GM19035 (cell line): ENCODE data around the gene ANKRD40.
"Not testable (repeated sequence)": the region's sequence is repeated elsewhere in the genome, so short reads cannot be mapped to it uniquely, and the experiment has no call there.

ENCODE experiments used
- ATAC-seq: cut with Tn5 transposase; IDR thresholded peaks from one replicate; pipeline ENCODE4 v1.9.1; 2021; ENCODE audit not compliant: unreplicated experiment

Gene ANKRD40

DNA sequence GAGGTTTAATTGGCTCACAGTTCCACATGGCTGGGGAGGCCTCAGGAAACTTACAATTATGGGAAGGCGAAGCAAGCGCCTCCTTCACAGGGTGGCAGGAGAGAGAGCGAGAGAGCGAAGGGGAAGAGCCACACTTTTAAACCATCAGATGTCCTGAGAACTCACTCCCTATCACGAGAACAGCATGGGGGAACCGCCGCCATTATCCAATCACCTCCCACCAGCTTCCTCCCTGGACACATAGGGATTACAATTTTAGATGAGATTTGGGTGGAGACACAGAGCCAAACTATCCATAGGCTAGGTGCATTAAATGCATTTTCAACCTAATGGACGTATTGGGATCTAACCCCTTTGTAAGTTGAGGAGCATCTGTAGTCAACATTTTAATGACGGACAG lies 4.9 kb upstream of the ANKRD40 start:
- no peak for ATAC-seq

GRCh38 chr17:50710650-50711049 lies 2.9 kb upstream of the ANKRD40 start:
- ATAC-seq: no peak

DNA sequence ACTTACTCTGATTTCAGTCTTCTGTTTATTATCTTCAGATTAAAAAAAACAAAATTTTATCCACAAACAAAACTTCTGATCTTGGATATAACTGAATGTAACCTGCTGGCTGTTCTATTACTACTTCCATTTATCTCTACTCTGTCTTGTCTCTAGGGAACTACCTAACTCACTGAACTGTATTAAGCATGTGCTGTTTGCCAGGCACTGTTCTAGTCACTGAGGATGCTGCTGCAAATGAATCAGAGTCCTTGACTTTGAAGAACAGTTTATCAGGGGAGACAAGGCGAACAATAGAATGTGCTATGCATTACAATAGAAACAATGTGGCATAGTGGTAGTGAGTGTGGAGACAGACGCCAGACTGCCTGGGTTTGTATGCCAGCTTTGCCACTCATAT lies 2.3 kb upstream of the ANKRD40 start:
- no peak for ATAC-seq

DNA sequence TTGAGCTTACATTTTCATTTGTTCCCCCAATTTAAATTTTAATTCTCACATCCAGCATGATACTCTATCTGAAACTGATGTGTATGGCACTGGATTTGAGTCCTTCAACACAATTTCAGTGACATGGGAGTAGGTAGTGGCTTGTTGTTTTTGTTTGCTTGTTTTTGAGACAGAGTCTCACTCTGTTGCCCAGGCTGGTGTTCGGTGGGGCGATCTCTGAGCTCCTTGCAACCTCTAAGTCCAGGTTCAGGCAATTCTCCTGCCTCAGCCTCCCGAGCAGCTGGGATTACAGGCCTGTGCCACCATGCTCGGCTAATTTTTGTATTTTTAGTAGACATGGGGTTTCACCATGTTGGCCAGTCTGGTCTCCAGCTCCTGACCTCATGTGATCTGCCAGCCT lies 1.3 kb upstream of the ANKRD40 start:
- not testable (repeated sequence) for ATAC-seq

GRCh38 chr17:50708050-50709000 lies 611 bp upstream of the ANKRD40 start:
- ATAC-seq: no peak

GRCh38 chr17:50703162-50703561 lies 4.6 kb downstream of the ANKRD40 start:
- no peak for ATAC-seq

DNA sequence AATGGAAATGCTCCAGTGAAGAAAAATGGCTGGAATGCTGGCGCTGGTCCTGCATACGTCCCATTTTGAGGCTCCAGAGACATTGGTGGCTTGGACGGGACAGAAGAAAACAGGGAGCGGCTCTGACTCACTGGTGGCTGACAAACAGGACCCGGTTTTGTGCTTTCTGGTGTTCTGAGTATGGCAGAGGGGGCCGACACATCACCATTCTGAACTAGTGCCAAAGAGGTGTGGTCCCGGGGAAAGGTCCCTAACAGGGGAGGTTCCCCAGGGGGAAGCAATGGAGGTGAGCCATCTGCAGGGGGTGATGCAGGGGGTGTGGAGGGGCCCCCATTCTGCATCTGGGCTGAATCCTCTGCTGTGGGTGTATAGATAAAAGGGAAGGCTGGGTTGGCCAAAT lies 8.3 kb downstream of the ANKRD40 start:
- no peak for ATAC-seq

- ATAC-seq: no peak
These were observed 9.9 kb downstream of the ANKRD40 start for GRCh38 chr17:50697663-50698272.

GRCh38 chr17:50697062-50697461 lies 10.7 kb downstream of the ANKRD40 start:
- no peak for ATAC-seq

DNA sequence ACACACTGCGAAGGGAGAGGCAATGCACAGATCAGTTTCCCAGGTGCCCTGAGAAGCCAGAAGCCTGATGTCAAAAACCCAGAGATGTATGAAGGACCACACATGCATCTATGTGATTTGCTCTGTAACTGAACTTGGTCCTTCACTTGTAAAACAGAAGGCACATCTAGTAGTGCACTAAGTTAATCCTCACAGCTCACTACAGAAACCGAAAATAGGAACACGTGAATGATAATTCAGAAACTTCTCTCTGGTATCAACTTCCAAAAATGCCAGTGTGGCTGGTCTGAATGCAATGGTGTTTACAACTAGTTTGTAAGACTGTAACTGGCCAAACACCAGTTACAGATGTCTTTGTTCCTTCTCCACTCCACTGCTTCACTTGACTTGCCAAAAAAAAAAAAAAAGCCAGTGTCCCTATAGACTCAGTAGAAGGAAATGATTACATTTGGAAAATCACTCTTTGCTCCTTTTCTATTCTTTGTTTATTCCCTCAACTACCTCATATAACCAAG lies 11.3 kb downstream of the ANKRD40 start:
- ATAC-seq: no peak

GRCh38 chr17:50693036-50693682 lies 14.6 kb downstream of the ANKRD40 start:
- ATAC-seq: no peak

DNA sequence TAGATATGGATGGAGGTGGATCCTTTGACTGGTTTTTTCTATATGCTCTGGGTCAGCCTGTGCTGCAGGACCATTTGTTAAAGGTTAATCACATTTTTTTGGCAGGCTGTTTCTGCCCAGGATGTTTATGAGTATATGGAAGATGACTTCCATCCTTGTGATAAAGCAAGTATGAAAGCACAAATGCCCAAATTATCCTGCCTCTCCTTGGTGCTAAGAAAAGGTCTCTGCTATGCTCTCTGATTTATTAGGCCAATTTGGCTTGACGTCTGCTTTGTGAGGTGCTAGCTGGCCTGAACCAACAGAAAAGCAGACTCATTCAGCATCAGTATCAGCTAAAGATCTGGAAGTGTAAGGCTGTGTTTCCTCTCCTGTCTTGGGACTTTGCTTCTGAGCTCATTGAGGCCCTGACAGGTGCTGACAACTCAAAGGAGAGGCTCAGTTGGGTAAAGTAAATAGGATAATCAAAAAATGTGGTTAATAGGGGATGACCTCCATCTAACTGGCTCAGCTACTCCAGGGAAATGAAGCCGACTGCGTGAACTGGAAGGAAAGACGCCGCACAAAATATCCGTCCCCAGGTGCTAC lies 15.2 kb downstream of the ANKRD40 start:
- ATAC-seq: no peak

- no peak for ATAC-seq
These were observed 15.9 kb downstream of the ANKRD40 start for GRCh38 chr17:50691550-50692447.

DNA sequence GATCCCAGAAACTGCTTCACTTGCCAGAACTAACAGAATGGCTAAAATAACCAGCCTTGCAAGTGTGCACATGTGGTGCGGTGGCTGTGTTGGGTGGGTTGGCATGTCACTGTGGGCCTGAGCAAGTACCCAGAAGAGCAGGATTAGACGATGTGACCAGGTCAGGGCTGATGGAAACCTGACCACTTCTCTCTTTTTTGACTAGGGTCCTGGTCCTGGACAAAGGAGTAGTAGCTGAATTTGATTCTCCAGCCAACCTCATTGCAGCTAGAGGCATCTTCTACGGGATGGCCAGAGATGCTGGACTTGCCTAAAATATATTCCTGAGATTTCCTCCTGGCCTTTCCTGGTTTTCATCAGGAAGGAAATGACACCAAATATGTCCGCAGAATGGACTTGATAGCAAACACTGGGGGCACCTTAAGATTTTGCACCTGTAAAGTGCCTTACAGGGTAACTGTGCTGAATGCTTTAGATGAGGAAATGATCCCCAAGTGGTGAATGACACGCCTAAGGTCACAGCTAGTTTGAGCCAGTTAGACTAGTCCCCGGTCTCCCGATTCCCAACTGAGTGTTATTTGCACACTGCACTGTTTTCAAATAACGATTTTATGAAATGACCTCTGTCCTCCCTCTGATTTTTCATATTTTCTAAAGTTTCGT lies 16.7 kb downstream of the ANKRD40 start:
- no peak for ATAC-seq

DNA sequence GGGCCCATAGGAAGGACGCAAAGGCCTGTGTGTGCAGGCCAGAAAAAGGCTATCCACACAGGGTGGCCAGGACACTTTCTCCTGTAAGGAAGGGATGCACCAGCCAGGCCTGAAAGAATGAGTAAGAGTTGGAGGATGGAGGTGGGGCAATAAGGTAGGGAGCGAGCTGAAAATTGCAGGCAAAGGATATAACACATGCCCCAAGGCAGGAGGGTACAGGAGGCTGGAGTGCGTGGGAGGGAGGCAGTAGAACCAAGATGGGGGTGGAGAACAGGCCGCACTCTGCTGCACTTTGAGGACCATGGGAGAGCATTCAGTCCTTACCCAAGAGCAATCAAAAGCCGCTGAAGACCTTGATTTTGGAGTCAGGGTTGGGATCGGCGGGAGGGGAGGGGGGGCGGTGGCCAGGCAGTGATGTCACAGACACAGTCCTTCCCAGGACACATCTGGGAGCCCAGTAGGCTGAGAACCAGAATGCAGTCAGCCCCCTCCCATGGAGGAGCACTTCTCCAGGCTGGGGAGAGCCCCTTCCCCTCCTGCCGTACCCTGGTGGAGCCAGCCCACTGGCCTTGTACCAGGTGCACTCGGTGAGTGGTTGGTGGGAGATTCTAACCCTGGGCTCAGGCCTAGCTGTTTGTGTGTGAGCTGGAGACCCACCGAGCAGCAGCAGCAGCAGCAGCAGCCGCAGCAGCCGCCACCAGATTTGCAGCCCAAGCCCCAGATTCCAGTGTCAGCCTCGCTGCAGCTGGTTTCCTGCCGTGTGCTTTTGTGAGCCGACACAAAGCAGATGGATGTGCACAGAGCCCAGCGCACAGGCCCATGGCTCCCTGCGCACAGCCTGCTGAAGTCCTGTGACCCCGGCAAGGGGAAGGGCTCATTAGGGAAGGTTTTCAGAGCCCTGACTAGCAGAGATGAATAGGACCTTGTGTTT lies 17.5 kb downstream of the ANKRD40 start:
- ATAC-seq: no peak

DNA sequence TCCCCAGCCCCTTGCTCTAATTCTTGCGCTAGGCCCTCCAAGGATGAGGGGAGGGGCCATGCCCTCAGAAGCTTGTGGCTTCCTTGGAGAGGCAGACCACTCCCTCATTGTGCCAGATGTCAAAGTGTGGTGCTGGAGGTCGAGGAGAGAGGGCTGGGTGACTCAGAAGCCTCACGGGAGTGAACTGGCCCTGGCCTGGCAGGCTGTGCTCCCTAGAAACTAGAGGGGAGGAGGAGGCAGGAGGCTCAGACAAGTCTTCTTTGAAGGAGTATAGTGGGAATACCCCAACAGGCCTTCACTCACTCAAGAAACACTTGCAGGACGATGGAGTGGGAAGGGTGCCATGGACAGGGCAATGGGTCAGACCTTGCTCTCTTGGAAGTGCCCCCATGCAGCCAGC lies 18.5 kb downstream of the ANKRD40 start:
- ATAC-seq: no peak

GRCh38 chr17:50688245-50688644 lies 19.5 kb downstream of the ANKRD40 start:
- ATAC-seq: no peak

DNA sequence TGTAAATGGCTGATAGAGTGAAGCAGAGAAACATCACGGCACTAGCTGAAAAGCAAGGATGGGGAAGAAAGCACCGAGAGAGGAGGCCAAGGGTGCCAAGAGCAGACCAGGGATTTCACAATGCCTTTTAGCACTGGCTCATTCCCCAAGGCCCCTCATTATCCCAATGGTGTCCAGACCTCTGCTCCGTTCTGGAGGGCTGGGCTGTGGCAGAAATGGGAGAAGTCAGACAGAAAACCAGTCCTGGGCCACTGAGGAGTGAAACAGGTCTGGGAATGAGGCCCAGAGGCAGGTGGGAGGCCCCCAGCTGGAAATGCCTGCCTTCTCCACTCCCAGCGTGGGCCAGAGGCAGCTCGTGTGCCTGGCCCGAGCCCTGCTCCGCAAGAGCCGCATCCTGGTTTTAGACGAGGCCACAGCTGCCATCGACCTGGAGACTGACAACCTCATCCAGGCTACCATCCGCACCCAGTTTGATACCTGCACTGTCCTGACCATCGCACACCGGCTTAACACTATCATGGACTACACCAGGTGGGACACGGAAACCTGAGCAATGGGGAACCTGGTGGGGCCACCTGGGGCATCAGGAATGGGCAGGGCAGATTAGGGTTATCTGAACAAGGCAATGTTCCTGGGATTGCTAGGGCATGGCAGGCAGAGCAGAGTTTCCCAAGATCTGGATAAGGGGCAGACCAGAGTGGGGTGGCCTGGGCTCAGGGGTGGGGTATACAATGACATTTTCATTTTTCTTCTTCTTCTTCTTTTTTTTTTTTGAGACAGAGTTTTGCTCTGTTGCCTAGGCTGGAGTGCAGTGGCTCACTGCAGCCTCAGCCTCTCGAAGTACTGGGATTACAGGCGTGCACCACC lies 20.3 kb downstream of the ANKRD40 start:
- no peak for ATAC-seq
